CD14-positive monocyte (primary cell): Measurements from ENCODE around the gene KLHL4. TPM values are rescaled to one million over a fixed set of nuclear protein-coding genes. Genes with fewer than 3 reads are reported as not detected.
"Not testable (repeated sequence)": the region's sequence is repeated elsewhere in the genome, so short reads cannot be mapped to it uniquely, and the experiment has no call there.

ENCODE experiments used
- DNase-seq, 3 donors: peaks; one replicate each; pipeline ENCODE4 v3.0.0-alpha.2; 2011 to 2022
- H2AFZ ChIP-seq: 2 replicates; pipeline ENCODE4 v1.6.0; 2012; ENCODE audit warnings: mild to moderate bottlenecking, low read depth, low read length, inconsistent platforms; ENCODE audit not compliant: insufficient read depth, poor library complexity, severe bottlenecking
- H3K27ac ChIP-seq, 2 donors: 1 replicate in 1 of 2; 2 replicates in 1 of 2; pipeline ENCODE4 v1.5.1; 2012 to 2013; ENCODE audit warnings: low read length in 2 of 2, control low read depth in 1 of 2, inconsistent platforms in 1 of 2, low read depth in 1 of 2, mild to moderate bottlenecking in 1 of 2
- H3K27me3 ChIP-seq, 2 donors: one replicate each; pipeline versions ENCODE4 v1.6.0 to v1.6.1; 2011 to 2013; ENCODE audit warnings: low read length in 2 of 2; ENCODE audit not compliant: control insufficient read depth in 2 of 2, insufficient read depth in 2 of 2
- H3K36me3 ChIP-seq, 2 donors: replicated peaks in 1 of 2; 1 replicate in 1 of 2; 2 replicates in 1 of 2; pipeline versions ENCODE4 v1.5.1 to v1.6.1; 2012 to 2013; ENCODE audit warnings: low read length in 2 of 2, control low read depth in 1 of 2, inconsistent platforms in 1 of 2, mild to moderate bottlenecking in 1 of 2; ENCODE audit not compliant: insufficient read depth in 2 of 2, control insufficient read depth in 1 of 2
- H3K4me1 ChIP-seq, 2 donors: 1 replicate in 1 of 2; 2 replicates in 1 of 2; pipeline versions ENCODE4 v1.5.1 to v1.6.1; 2012 to 2013; ENCODE audit warnings: low read length in 2 of 2, control low read depth in 1 of 2, inconsistent platforms in 1 of 2, mild to moderate bottlenecking in 1 of 2, moderate library complexity in 1 of 2; ENCODE audit not compliant: insufficient read depth in 2 of 2, control insufficient read depth in 1 of 2
- H3K4me2 ChIP-seq: replicated peaks from 2 replicates; pipeline ENCODE3; 2012; ENCODE audit warnings: low read length, moderate library complexity, mild to moderate bottlenecking; ENCODE audit not compliant: poor library complexity, severe bottlenecking; ENCODE audit errors: extremely low read depth
- H3K4me3 ChIP-seq, 3 experiments: fragments of 200-600 bp in 1 of 3; sonication (generic) in 1 of 3; replicated peaks in 1 of 3; 1 replicate in 2 of 3; 2 replicates in 1 of 3; pipeline ENCODE4 v1.5.1; 2011 to 2013; ENCODE audit warnings: low read length in 3 of 3, mild to moderate bottlenecking in 3 of 3, control low read depth in 2 of 3, low read depth in 2 of 3, inconsistent platforms in 1 of 3, moderate library complexity in 1 of 3
- H3K79me2 ChIP-seq: 2 replicates; pipeline ENCODE4 v1.6.0; 2012; ENCODE audit warnings: mild to moderate bottlenecking, control low read depth, inconsistent platforms, low read length, moderate library complexity; ENCODE audit not compliant: insufficient read depth
- H3K9ac ChIP-seq: 2 replicates; pipeline ENCODE4 v1.6.0; 2017; ENCODE audit warnings: low read length, mild to moderate bottlenecking; ENCODE audit not compliant: insufficient read depth, poor library complexity, severe bottlenecking
- H3K9me3 ChIP-seq, 2 donors: replicated peaks in 1 of 2; 1 replicate in 1 of 2; 2 replicates in 1 of 2; pipeline versions ENCODE4 v1.5.1 to v1.6.1; 2012 to 2013; ENCODE audit warnings: low read length in 2 of 2, control low read depth in 1 of 2; ENCODE audit not compliant: control insufficient read depth in 1 of 2, insufficient read depth in 1 of 2
- H4K20me1 ChIP-seq: 2 replicates; pipeline ENCODE4 v1.6.0; 2012; ENCODE audit warnings: mild to moderate bottlenecking, low read length, control low read depth, moderate library complexity; ENCODE audit not compliant: insufficient read depth
- H3K27ac Mint-ChIP-seq, 7 donors: one replicate each; pipeline ENCODE4 v1.8.0; 2020; ENCODE audit warnings: mild to moderate bottlenecking in 7 of 7, mixed read lengths in 7 of 7, moderate library complexity in 6 of 7, inconsistent platforms in 2 of 7
- H3K27me3 Mint-ChIP-seq, 3 donors: one replicate each; pipeline ENCODE4 v1.8.0; 2021 to 2022; ENCODE audit warnings: low read depth in 3 of 3, mild to moderate bottlenecking in 3 of 3, mixed read lengths in 3 of 3, moderate library complexity in 3 of 3, inconsistent platforms in 1 of 3
- H3K36me3 Mint-ChIP-seq, 2 donors: one replicate each; pipeline ENCODE4 v1.8.0; 2020; ENCODE audit warnings: mixed read lengths in 2 of 2, inconsistent platforms in 1 of 2, mild to moderate bottlenecking in 1 of 2
- H3K4me1 Mint-ChIP-seq: one replicate; pipeline ENCODE4 v1.8.0; 2020; ENCODE audit warnings: mild to moderate bottlenecking, mixed read lengths
- H3K4me3 Mint-ChIP-seq, 2 donors: one replicate each; pipeline ENCODE4 v1.8.0; 2020; ENCODE audit warnings: mild to moderate bottlenecking in 2 of 2, mixed read lengths in 2 of 2, moderate library complexity in 1 of 2
- H3K9me3 Mint-ChIP-seq, 7 donors: one replicate each; pipeline ENCODE4 v1.8.0; 2020 to 2022; ENCODE audit warnings: mixed read lengths in 7 of 7, mild to moderate bottlenecking in 6 of 7, moderate library complexity in 6 of 7, inconsistent platforms in 2 of 7
- WGBS: methylation state at CpG from one replicate; pipeline ENCODE4 v1.1.5; 2013; ENCODE audit warnings: missing lambda C conversion rate; ENCODE audit not compliant: insufficient coverage; 5-methylcytosine and 5-hydroxymethylcytosine counted together
- intact Hi-C, 2 donors: fragments of 100-400 bp; cut with micrococcal nuclease; formaldehyde crosslinking; loops; one replicate each; pipeline versions ENCODE4 v1.15.0 to v1.15.1; 2023
- polyA plus RNA-seq, 3 donors: library from polyadenylated mRNA; depleted of rRNA in 1 of 3; unstranded in 2 of 3; stranded (reverse) in 1 of 3; fragments of 300-500 nt in 2 of 3; fragments of >200 nt in 1 of 3; fragmentation: Illumina TruSeq in 2 of 3; gene quantifications; 1 replicate in 2 of 3; 2 replicates in 1 of 3; pipeline ENCODE4 v1.2.3, GENCODE V29; 2012 to 2021
- TF ChIP-seq, protein P1 (sequence below): fragments of 200-600 bp; IDR thresholded peaks from one replicate; pipeline ENCODE4 v1.8.0; 2022; ENCODE audit warnings: antibody characterized with exemption, mild to moderate bottlenecking

KLHL4 gene
- polyA plus RNA-seq, 3 donors: not detected

DNA sequence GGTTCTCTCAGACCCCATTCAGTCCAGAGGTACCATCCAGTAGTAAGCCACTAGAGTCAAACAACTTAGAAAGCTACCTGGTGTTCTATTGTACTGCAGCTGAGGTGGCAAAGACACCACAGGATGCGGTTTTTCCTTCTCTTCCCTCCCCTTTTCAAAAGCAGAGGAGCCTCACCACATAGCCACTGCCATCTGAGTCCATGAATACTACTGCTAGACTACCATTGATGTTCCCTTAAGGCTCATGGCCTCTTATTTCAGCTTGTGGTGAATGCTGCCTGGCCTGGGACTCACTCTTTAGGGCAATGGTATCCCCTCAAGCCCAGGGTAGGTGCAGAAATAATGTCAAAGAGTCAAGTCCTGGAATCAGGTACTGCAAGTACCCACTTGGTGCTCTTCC, 41.8 kb upstream of the KLHL4 start:
- no peaks in the 10 kb centered on the region for H3K27me3 ChIP-seq
- H3K27ac Mint-ChIP-seq: no peak overlapping the region
- no peak overlapping the region for H3K9ac ChIP-seq
- H3K36me3 ChIP-seq: no peaks in the 10 kb centered on the region
- no peaks in the 10 kb centered on the region for H3K36me3 Mint-ChIP-seq
- H3K4me1 Mint-ChIP-seq: no peaks in the 10 kb centered on the region
- no peaks in the 10 kb centered on the region for H3K27me3 Mint-ChIP-seq
- H3K4me2 ChIP-seq: no peak overlapping the region
- WGBS: 86% methylated on average over 1 of the region's 1 CpG
- no peak overlapping the region for H3K4me3 Mint-ChIP-seq
- H3K4me3 ChIP-seq: no peak overlapping the region
- peaks cover 0 to 5% of the 10 kb centered on the region in 2 donors for H3K9me3 ChIP-seq
- H3K79me2 ChIP-seq: no peaks in the 10 kb centered on the region
- intact Hi-C loops: no loop called here
- TF ChIP-seq, protein P1, sequence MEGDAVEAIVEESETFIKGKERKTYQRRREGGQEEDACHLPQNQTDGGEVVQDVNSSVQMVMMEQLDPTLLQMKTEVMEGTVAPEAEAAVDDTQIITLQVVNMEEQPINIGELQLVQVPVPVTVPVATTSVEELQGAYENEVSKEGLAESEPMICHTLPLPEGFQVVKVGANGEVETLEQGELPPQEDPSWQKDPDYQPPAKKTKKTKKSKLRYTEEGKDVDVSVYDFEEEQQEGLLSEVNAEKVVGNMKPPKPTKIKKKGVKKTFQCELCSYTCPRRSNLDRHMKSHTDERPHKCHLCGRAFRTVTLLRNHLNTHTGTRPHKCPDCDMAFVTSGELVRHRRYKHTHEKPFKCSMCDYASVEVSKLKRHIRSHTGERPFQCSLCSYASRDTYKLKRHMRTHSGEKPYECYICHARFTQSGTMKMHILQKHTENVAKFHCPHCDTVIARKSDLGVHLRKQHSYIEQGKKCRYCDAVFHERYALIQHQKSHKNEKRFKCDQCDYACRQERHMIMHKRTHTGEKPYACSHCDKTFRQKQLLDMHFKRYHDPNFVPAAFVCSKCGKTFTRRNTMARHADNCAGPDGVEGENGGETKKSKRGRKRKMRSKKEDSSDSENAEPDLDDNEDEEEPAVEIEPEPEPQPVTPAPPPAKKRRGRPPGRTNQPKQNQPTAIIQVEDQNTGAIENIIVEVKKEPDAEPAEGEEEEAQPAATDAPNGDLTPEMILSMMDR: no peak
- peaks cover 0 to 8% (median 0%) of the 10 kb centered on the region in 7 donors for H3K9me3 Mint-ChIP-seq
- H3K27ac ChIP-seq: no peak overlapping the region
- H3K4me1 ChIP-seq: no peaks in the 10 kb centered on the region
- no peak overlapping the region for H2AFZ ChIP-seq
- DNase-seq: no peak
- no peaks in the 10 kb centered on the region for H4K20me1 ChIP-seq

DNA sequence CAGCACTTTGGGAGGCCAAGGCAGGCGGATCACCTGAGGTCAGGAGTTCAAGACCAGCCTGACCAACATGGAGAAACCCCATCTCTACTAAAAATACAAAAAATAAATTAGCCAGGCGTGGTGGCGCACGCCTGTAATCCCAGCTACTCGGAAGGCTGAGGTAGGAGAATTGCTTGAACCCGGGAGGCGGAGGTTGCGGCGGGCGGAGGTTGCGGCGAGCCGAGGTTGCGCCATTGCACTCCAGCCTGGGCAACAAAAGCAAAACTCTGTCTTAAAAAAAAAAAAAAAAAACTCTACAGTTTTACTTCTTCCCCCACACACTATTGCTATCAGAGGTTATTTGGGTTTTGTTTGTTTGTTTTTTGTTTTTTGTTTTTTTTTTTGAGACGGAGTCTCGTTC, 38.9 kb upstream of the KLHL4 start:
- H3K4me1 Mint-ChIP-seq, H3K36me3 Mint-ChIP-seq, DNase-seq, intact Hi-C loops, H3K4me3 Mint-ChIP-seq, H3K4me3 ChIP-seq, H3K4me2 ChIP-seq, H3K36me3 ChIP-seq, H2AFZ ChIP-seq, H3K9me3 Mint-ChIP-seq, H3K27me3 Mint-ChIP-seq, H3K27ac ChIP-seq, H3K27ac Mint-ChIP-seq, H3K9me3 ChIP-seq, H3K4me1 ChIP-seq, H3K9ac ChIP-seq, H3K79me2 ChIP-seq, H4K20me1 ChIP-seq, H3K27me3 ChIP-seq: not testable (repeated sequence)
- WGBS: no CpG with 5 or more reads among the region's 16 CpGs
